ENCODE measurements around the gene AIF1L. TPM values are rescaled to one million over a fixed set of nuclear protein-coding genes. Genes with fewer than 3 reads are reported as not detected.

The AIF1L gene
- total RNA-seq, 3 donors from 2014 or later = 12.5 to 33.8 (median 22.5) TPM

- TF ChIP-seq CTCF (IDR thresholded peaks at IDR 0.05) = no peak
- no peak for TF ChIP-seq POLR2A (IDR thresholded peaks at IDR 0.05)
- TF ChIP-seq POLR2AphosphoS5 (IDR thresholded peaks at IDR 0.05) = no peak
- no peak overlapping the region for H3K4me3 ChIP-seq
- H3K9me3 ChIP-seq = no peaks in the 10 kb centered on the region
- DNase-seq (ENCODE audit: low spot score in 2 of 2) = no peak
- intact Hi-C loops (cut with DNase I; ENCODE audit: low total_unique reads) = loop anchor here (10.0 kb wide), 1 partner anchor 55 kb away; no protein-coding TSS in a partner anchor
- H3K27ac ChIP-seq = no peak overlapping the region
- H3K27me3 ChIP-seq = peaks cover 0 to 5% of the 10 kb centered on the region in 2 donors
- H3K4me1 ChIP-seq = no peaks in the 10 kb centered on the region
- H3K36me3 ChIP-seq = no peaks in the 10 kb centered on the region
Measured at GRCh38 chr9:131049829-131050715, 46.3 kb upstream of the AIF1L start.

DNA sequence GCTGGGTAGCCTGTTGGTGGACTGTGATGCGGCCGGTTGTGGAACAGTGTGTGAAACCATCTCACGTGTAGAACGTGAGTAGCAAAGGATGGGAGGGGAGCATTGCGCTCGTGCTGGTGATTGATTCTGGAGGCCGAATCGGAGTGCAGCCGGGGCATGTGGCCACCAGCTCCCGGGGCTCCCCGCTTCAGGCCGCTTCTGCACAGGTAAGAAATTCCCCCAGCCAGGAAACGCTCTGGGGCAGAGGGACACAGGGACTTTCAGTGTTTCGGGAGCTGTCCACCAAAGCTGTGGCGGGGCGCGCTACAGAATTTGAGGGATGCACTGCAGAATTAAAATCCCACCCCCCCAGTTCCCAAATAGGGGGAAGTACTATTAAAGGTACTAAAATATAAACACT, 45.5 kb upstream of the AIF1L start:
- no peak for DNase-seq (ENCODE audit: low spot score in 2 of 2)
- H3K4me3 ChIP-seq = no peak overlapping the region
- H3K36me3 ChIP-seq = no peaks in the 10 kb centered on the region
- H3K27me3 ChIP-seq = peaks cover 0 to 5% of the 10 kb centered on the region in 2 donors
- TF ChIP-seq POLR2A (IDR thresholded peaks at IDR 0.05) (no peak), CTCF (IDR thresholded peaks at IDR 0.05) (no peak), POLR2AphosphoS5 (IDR thresholded peaks at IDR 0.05) (no peak)
- no peaks in the 10 kb centered on the region for H3K4me1 ChIP-seq
- no peaks in the 10 kb centered on the region for H3K9me3 ChIP-seq
- no peak overlapping the region for H3K27ac ChIP-seq
- intact Hi-C loops (cut with DNase I; ENCODE audit: low total_unique reads) = no loop called here

GRCh38 chr9:131051592-131052517, 44.5 kb upstream of the AIF1L start:
- no peak for DNase-seq (ENCODE audit: low spot score in 2 of 2)
- TF ChIP-seq POLR2AphosphoS5 (IDR thresholded peaks at IDR 0.05) = no peak
- no peak overlapping the region for H3K27ac ChIP-seq
- intact Hi-C loops (cut with DNase I; ENCODE audit: low total_unique reads) = no loop called here
- peaks cover 0 to 5% of the 10 kb centered on the region in 2 donors for H3K27me3 ChIP-seq
- no peaks in the 10 kb centered on the region for H3K36me3 ChIP-seq
- H3K4me3 ChIP-seq = no peak overlapping the region
- H3K9me3 ChIP-seq = no peaks in the 10 kb centered on the region
- no peaks in the 10 kb centered on the region for H3K4me1 ChIP-seq

- intact Hi-C loops (cut with DNase I; ENCODE audit: low total_unique reads) = no loop called here
- Histone ChIP-seq H3K36me3 (no peaks in the 10 kb centered on the region), H3K4me3 (no peak overlapping the region), H3K4me1 (no peaks in the 10 kb centered on the region), H3K27ac (no peak overlapping the region), H3K27me3 (peaks cover 0 to 5% of the 10 kb centered on the region in 2 donors), H3K9me3 (no peaks in the 10 kb centered on the region)
- TF ChIP-seq CTCF (IDR thresholded peaks at IDR 0.05) (no peak), POLR2A (IDR thresholded peaks at IDR 0.05) (no peak), POLR2AphosphoS5 (IDR thresholded peaks at IDR 0.05) (no peak)
- DNase-seq (ENCODE audit: low spot score in 2 of 2) = no peak
Measured at GRCh38 chr9:131053896-131054295, 42.4 kb upstream of the AIF1L start.

- TF ChIP-seq CTCF (IDR thresholded peaks at IDR 0.05) (no peak), POLR2AphosphoS5 (IDR thresholded peaks at IDR 0.05) (no peak), POLR2A (IDR thresholded peaks at IDR 0.05) (no peak)
- intact Hi-C loops (cut with DNase I; ENCODE audit: low total_unique reads) = no loop called here
- H3K27me3 ChIP-seq = no peaks in the 10 kb centered on the region
- H3K27ac ChIP-seq = no peak overlapping the region
- H3K4me1 ChIP-seq = no peaks in the 10 kb centered on the region
- DNase-seq (ENCODE audit: low spot score in 2 of 2) = no peak
- H3K4me3 ChIP-seq = no peak overlapping the region
- H3K9me3 ChIP-seq = no peaks in the 10 kb centered on the region
- no peaks in the 10 kb centered on the region for H3K36me3 ChIP-seq
Measured at GRCh38 chr9:131056781-131057506, 39.4 kb upstream of the AIF1L start.

All from breast epithelium (tissue), 4 donors.